Breast epithelium (tissue), 3 donors: ENCODE results near the gene SLC12A7.

ENCODE experiments used
- POLR2A ChIP-seq: fragments of 450-650 bp; IDR thresholded peaks from one replicate; pipeline ENCODE4 v1.6.1; 2016; ENCODE audit warnings: antibody characterized with exemption, mild to moderate bottlenecking, moderate library complexity
- POLR2AphosphoS5 ChIP-seq, 3 donors: sonication (generic); formaldehyde crosslinking; IDR thresholded peaks; one replicate each; pipeline ENCODE4 v1.6.1; 2017; ENCODE audit warnings: antibody characterized with exemption in 3 of 3
- TF ChIP-seq, protein P1 (sequence below), 3 donors: fragments of 450-650 bp; IDR thresholded peaks; one replicate each; pipeline ENCODE4 v1.5.1; 2016 to 2017; ENCODE audit warnings: antibody characterized with exemption in 3 of 3, mild to moderate bottlenecking in 3 of 3, moderate library complexity in 3 of 3

DNA sequence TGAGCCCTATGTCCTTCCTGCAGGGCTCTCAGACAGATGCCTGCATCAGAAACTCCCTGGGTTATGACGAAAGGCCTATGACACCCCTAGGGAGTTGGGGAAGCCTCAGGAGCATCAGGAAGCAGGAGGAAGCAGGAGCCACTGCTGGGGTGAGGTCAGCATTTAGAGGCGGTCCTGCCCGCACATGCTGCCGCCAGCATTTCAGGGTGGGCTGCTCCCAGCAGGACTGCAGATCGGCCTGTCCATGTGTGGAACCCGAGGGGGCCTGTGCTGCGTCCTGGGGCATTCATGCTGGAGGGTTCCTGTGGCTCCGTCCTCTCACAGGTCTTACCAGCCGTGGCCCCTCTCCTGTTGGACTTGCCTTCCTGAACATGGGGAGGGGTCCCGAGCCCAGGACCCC is 96.4 kb downstream of the SLC12A7 start:
- TF ChIP-seq, protein P1, sequence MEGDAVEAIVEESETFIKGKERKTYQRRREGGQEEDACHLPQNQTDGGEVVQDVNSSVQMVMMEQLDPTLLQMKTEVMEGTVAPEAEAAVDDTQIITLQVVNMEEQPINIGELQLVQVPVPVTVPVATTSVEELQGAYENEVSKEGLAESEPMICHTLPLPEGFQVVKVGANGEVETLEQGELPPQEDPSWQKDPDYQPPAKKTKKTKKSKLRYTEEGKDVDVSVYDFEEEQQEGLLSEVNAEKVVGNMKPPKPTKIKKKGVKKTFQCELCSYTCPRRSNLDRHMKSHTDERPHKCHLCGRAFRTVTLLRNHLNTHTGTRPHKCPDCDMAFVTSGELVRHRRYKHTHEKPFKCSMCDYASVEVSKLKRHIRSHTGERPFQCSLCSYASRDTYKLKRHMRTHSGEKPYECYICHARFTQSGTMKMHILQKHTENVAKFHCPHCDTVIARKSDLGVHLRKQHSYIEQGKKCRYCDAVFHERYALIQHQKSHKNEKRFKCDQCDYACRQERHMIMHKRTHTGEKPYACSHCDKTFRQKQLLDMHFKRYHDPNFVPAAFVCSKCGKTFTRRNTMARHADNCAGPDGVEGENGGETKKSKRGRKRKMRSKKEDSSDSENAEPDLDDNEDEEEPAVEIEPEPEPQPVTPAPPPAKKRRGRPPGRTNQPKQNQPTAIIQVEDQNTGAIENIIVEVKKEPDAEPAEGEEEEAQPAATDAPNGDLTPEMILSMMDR (IDR thresholded peaks at IDR 0.05), result no peak
- TF ChIP-seq POLR2AphosphoS5 (IDR thresholded peaks at IDR 0.05) (no peak), POLR2A (no peak)
